Measurements from ENCODE around the gene ETV3.

The ETV3 gene

DNA sequence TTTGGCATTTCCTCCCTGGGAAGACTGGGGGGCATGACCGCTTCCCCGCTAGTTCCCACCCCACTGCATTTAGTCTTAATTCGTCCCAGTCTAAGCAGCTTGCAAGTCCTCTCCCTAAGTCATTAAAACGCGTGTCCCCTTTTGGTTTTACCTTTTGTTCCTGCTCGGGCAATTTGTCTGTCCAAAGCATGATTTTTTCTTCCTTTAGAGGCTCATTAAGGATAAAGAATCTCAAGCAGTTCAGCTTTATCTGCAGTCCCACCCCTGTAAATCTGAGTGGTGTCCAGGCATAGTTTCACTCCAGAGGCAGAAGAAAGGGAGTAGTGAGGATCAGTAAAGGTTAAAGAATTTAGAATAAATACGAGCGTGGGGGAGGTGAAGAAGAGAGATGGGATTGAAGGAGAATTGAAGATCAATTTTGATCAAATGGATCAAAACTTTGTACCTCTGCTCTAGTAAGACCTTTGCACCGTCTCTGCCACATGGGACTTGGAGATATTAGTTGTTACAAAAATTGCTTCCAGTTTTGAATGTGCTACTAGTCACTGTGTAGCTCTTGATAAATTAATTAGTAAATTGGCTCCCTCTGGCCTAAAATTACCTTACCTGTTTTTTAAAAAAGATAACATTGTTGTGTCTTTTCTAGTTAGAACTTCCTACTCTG is 989 bp upstream of the ETV3 start:
- DNase-seq (ENCODE audit: low read depth) = no peak

DNA sequence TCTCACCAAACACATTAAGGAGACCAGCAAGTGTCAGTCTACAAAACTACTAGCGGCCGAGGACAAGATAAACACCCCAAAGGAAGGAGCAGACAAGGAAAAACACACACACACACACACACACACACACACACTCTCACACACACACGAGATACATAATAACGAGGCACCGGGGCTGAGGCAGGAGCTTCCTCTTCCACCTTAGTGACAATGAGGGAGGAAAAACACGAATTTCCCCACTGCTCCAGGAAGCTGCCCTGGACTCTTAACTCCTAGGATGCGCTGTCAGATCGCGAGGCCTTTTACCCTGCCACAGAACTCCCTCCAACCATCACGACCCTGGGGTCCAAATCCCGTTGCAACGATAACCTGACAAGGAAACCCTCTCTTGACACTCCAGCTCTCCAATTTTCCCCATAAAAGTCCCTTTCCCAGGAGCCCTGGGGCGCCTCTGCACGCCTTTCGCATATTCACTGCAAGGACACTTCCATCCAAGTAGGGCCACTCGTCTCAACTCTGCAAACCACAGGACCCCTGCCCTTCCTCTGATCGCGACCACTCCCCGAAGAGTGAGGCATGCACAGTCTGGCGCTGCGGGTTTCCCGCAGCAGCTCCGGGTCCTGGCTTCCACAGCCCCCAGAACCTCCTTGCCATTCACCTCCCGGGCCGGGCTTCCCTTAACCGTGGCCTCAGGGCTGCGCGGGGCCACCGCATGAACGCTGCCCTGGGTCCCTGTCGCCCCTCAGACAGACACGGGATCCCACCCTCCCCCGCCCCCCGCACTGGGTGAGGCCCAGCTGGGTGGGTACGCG is 581 bp downstream of the ETV3 start:
- DNase-seq (ENCODE audit: low read depth) = no peak

DNA sequence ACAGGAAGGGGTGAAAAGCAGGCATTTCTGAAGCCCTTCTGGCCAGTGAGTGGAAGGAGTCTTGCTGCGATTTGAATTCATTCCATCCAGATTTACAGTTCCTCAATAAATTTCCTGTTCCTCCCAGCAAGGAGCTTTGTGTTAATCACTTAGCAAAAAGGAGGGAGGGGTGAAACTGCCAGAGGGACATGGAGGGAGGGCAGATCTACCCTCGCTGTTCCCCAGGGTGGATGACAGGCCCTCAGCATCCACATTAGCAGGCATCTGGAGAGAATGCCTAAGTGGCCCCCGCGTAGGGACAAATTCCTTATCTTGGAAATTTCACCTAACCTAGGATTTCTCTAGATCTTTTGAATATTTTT is 1.2 kb downstream of the ETV3 start:
- no peak for DNase-seq (ENCODE audit: low read depth)

GRCh38 chr1:157136133-157136532 is 2.1 kb downstream of the ETV3 start:
- no peak for DNase-seq (ENCODE audit: low read depth)

- DNase-seq (ENCODE audit: low read depth) = no peak
Measured at GRCh38 chr1:157135646-157136045, 2.5 kb downstream of the ETV3 start.

GRCh38 chr1:157135070-157135469 is 3.1 kb downstream of the ETV3 start:
- no peak for DNase-seq (ENCODE audit: low read depth)

GRCh38 chr1:157134442-157134841 is 3.8 kb downstream of the ETV3 start:
- no peak for DNase-seq (ENCODE audit: low read depth)

- no peak for DNase-seq (ENCODE audit: low read depth)
Measured at GRCh38 chr1:157133426-157133825, 4.8 kb downstream of the ETV3 start.

GRCh38 chr1:157132616-157133167 is 5.5 kb downstream of the ETV3 start:
- no peak for DNase-seq (ENCODE audit: low read depth)

DNA sequence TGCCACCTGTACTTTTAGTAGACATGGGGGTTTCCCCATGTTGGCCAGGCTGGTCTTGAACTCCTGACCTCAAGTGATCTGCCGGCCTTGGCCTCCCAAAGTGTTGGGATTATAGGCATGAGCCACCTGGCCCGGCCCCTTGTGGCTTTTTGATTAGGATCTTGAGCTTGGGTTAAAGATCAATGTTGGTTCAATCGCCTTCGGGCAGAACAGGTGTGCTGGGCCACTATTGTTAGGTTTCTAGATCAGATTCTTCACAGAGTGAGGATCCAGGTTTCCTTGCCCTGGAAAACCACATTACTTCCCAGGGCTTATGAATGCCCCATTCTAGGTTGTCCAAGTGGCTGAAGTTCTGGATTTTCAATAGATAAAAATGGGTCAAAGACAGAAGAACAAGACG is 6.1 kb downstream of the ETV3 start:
- no peak for DNase-seq (ENCODE audit: low read depth)

GRCh38 chr1:157131281-157131680 is 6.9 kb downstream of the ETV3 start:
- no peak for DNase-seq (ENCODE audit: low read depth)

DNA sequence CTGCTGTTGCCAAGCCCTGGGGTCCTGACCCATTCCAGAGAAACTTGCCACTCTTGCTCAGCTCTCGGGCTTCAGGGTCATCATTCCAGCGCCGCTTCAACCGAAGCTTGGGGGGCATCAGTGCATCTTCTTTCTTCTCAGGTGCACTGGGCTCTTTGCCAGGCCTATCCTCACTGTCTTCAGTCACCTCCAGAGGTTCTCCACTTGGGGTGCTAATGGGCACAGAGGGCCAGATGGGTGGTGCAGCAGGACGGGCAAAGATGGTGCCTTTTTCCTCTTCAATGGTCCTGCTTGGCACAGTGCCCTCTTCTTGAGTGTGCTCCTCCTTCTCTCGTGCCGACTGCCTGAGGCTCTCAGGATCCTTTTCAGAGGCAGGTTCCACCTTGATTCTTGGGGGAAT is 13.3 kb downstream of the ETV3 start:
- no peak for DNase-seq (ENCODE audit: low read depth)

GRCh38 chr1:157119448-157119847 is 18.7 kb downstream of the ETV3 start:
- no peak for DNase-seq (ENCODE audit: low read depth)

GRCh38 chr1:157119008-157119407 is 19.2 kb downstream of the ETV3 start:
- no peak for DNase-seq (ENCODE audit: low read depth)

GRCh38 chr1:157117527-157118057 is 20.6 kb downstream of the ETV3 start:
- DNase-seq (ENCODE audit: low read depth) = no peak

- DNase-seq (ENCODE audit: low read depth) = no peak
Measured at GRCh38 chr1:157116737-157117103, 21.5 kb downstream of the ETV3 start.

DNA sequence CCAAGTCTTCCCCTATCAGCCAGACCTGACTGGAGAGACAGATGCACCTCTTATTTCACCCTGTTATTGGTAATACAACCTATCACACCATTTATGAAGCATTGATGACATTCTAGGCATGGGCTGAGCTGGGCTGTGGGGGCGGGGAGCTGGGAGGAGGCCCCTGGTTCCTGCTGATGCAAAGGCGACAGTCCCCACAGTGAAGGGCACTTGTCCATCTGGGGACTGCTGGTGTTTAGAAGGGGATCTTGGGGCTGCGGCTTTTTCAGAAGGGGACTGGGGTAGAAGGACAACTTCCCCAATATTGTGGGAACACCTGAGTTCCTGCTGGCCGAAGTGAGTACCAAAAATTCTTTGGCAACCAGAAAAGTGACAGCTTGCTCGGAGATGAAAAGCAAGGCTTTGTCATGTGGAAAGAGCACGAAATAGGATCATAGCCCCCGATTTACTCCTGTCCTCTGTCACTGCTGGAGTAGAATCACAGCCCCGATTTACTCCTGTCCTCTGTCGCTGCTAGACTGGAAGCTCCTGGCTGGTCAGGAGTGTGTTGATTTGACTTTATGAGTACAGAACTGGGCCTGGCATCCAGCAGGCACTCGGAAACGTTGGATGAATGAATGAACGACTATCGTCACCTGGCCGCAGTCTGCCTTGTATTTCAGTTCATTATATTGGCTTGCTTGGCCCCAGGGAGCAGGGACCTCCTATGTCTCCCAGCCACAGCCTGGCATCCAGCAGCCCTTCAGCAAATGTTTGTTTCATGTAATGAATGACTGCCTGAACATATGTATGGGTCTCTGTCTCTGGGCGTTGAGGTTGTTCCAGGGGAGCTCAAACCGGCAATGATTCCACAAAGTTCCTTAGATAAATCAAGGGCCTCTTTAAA is 22.1 kb downstream of the ETV3 start:
- no peak for DNase-seq (ENCODE audit: low read depth)

GRCh38 chr1:157115429-157115838 is 22.8 kb downstream of the ETV3 start:
- DNase-seq (ENCODE audit: low read depth) = no peak

DNA sequence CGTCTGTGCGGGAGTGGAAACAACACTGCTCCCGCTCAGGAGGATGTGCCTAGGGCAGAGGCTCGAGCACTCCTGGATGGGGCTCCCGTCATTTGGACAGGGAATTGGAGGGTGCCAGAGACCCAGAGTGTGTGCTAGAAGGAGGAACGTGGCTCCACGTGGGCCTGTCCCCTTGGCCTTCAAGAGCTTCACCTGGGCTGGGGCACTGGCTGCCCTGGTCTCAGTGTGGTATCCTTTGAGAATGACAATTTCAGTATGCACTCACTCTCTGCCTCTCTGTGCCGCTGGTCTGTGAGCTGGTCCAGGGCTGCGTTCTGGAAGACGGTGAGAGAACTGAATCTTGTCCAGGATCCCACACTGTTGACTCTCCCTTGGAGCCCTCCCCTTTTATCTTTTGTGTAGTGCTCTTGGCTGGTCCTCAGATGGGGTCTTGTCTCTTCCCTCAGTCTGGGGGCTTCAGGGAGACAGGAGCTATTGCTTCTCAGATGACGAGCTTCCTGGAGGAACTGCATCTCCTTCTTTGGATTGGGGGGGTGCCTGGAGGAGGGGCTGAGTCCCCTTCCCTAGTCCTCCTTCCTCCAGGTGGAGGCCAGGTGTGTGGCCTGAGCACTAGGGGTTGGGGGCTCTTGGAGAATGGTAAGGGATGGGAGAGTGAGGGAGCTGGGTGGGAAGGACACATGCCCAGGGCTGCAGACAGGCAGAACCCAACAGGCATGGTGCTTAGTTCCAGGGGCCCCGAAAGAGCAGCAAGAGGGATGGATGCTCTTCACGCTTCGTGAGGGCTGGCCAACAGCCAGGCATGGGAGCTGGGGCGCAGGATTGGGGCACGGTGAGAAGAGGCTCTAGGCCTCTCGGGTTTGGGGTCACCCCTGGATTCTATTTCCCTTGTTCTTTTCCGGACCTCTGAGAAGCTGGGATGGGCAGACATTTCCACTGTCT is 23.7 kb downstream of the ETV3 start:
- no peak for DNase-seq (ENCODE audit: low read depth)

GRCh38 chr1:157113631-157114030 is 24.6 kb downstream of the ETV3 start:
- DNase-seq (ENCODE audit: low read depth) = no peak

DNA sequence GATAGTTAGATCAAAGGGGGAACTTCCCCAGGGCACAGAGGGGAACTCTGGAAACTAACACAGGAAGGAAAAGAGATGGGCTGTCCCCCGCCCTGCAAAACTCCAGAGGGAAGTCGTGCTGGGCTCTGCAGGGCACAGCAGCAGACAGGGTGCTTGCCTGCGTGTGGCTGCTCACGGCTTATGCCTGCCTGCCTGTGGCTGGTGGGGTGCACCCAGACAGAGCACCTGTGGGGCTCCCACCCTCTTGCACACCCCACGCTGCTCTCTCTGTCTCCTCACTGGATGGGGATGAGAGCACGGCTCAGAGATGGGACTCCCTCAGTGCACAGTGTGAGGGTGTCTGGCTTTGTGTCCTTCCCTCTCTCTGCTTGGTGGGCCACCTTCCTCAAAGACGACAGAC is 25.1 kb downstream of the ETV3 start:
- DNase-seq (ENCODE audit: low read depth) = no peak
